GM23338 (cell line): ENCODE measurements around the gene SCO2. TPM values are rescaled to one million over a fixed set of nuclear protein-coding genes. Genes with fewer than 3 reads are reported as not detected.

Experiments
- ATAC-seq: fragments of 200-7000 bp; cut with Tn5 transposase; 3 replicates; pipeline ENCODE4 v1.9.1; 2020
- DNase-seq: peaks from one replicate; pipeline ENCODE4 v3.0.0-alpha.2; 2015; ENCODE audit warnings: low spot score
- H2AFZ ChIP-seq: fragments of 200-600 bp; sonication (generic); 2 replicates; pipeline ENCODE4 v1.8.0; 2016; ENCODE audit warnings: antibody characterized with exemption, mild to moderate bottlenecking, moderate library complexity
- H3F3A ChIP-seq: fragments of 200-600 bp; sonication (generic); replicated peaks from 2 replicates; pipeline ENCODE4 v1.8.0; 2017; ENCODE audit warnings: antibody characterized with exemption, mixed run types, low read depth
- H3K27ac ChIP-seq: fragments of 200-600 bp; sonication (generic); 2 replicates; pipeline ENCODE4 v1.6.1; 2016; ENCODE audit warnings: low read depth
- H3K27me3 ChIP-seq: fragments of 200-600 bp; sonication (generic); 2 replicates; pipeline ENCODE4 v1.8.0; 2016; ENCODE audit warnings: mild to moderate bottlenecking, mixed run types, moderate library complexity; ENCODE audit not compliant: insufficient read depth
- H3K36me3 ChIP-seq: fragments of 200-600 bp; sonication (generic); 2 replicates; pipeline ENCODE4 v1.8.0; 2016; ENCODE audit warnings: mild to moderate bottlenecking; ENCODE audit not compliant: insufficient read depth
- H3K4me1 ChIP-seq: fragments of 200-600 bp; sonication (generic); 2 replicates; pipeline ENCODE4 v1.8.0; 2016; ENCODE audit warnings: mild to moderate bottlenecking, moderate library complexity; ENCODE audit not compliant: insufficient read depth
- H3K4me2 ChIP-seq: fragments of 200-600 bp; sonication (generic); 2 replicates; pipeline ENCODE4 v1.7.1; 2017; ENCODE audit warnings: mixed run types
- H3K4me3 ChIP-seq: fragments of 200-600 bp; sonication (generic); 2 replicates; pipeline ENCODE4 v1.6.1; 2016; ENCODE audit warnings: mixed run types
- H3K79me2 ChIP-seq: fragments of 200-600 bp; sonication (generic); replicated peaks from 2 replicates; pipeline ENCODE4 v1.8.0; 2017; ENCODE audit warnings: mild to moderate bottlenecking; ENCODE audit not compliant: insufficient read depth
- H3K9me2 ChIP-seq: fragments of 200-600 bp; sonication (generic); 2 replicates; pipeline ENCODE4 v1.8.0; 2017; ENCODE audit not compliant: insufficient read depth
- H4K20me1 ChIP-seq: fragments of 200-600 bp; sonication (generic); replicated peaks from 2 replicates; pipeline ENCODE4 v1.8.0; 2017; ENCODE audit warnings: mild to moderate bottlenecking; ENCODE audit not compliant: insufficient read depth
- H3K27ac Mint-ChIP-seq: 2 replicates; pipeline ENCODE4 v1.8.0; 2020; ENCODE audit warnings: inconsistent platforms, mild to moderate bottlenecking, moderate library complexity, mixed read lengths
- H3K27me3 Mint-ChIP-seq: 3 replicates; pipeline ENCODE4 v1.8.0; 2022; ENCODE audit warnings: low read depth, mild to moderate bottlenecking, moderate library complexity, mixed read lengths, inconsistent platforms; ENCODE audit not compliant: insufficient read depth, poor library complexity
- H3K36me3 Mint-ChIP-seq: 3 replicates; pipeline ENCODE4 v1.8.0; 2021; ENCODE audit warnings: low read depth, mild to moderate bottlenecking, inconsistent platforms, moderate library complexity, mixed read lengths
- H3K4me1 Mint-ChIP-seq: 3 replicates; pipeline ENCODE4 v1.8.0; 2020; ENCODE audit warnings: mild to moderate bottlenecking, inconsistent platforms, mixed read lengths
- H3K4me3 Mint-ChIP-seq: 3 replicates; pipeline ENCODE4 v1.8.0; 2021; ENCODE audit warnings: moderate library complexity, mild to moderate bottlenecking, inconsistent platforms, mixed read lengths
- H3K9me3 Mint-ChIP-seq: 3 replicates; pipeline ENCODE4 v1.8.0; 2020; ENCODE audit warnings: moderate library complexity, mild to moderate bottlenecking, inconsistent platforms, mixed read lengths
- CREB1 ChIP-seq: fragments of 250-450 bp; sonication (Bioruptor Pico); IDR thresholded peaks from 2 replicates; pipeline ENCODE4 v1.5.0; 2020; ENCODE audit warnings: low read depth, mild to moderate bottlenecking, moderate library complexity
- CTCF ChIP-seq, 2 experiments: fragments of 200-600 bp in 1 of 2; sonication (generic) in 1 of 2; conservative IDR thresholded peaks; 2 replicates each; pipeline versions ENCODE4 v1.5.1 to v1.6.1; 2016 to 2017; ENCODE audit warnings: antibody characterized with exemption in 2 of 2, low read depth in 2 of 2, mild to moderate bottlenecking in 2 of 2, moderate library complexity in 1 of 2
- ETS1 ChIP-seq: IDR thresholded peaks from 2 replicates; pipeline ENCODE4 v1.6.1; 2016; ENCODE audit warnings: antibody characterized with exemption
- EZH2phosphoT487 ChIP-seq: fragments of 200-600 bp; sonication (generic); IDR thresholded peaks from one replicate; pipeline ENCODE4 v1.8.1; 2018; ENCODE audit warnings: antibody characterized with exemption; ENCODE audit not compliant: unreplicated experiment
- JUNB ChIP-seq: IDR thresholded peaks from one replicate; pipeline ENCODE4 v1.6.1; 2016; ENCODE audit warnings: antibody characterized with exemption; ENCODE audit not compliant: unreplicated experiment
- NANOG ChIP-seq: IDR thresholded peaks from 2 replicates; pipeline ENCODE4 v1.6.1; 2016; ENCODE audit warnings: antibody characterized with exemption, borderline replicate concordance
- POLR2AphosphoS5 ChIP-seq: IDR thresholded peaks from 2 replicates; pipeline ENCODE4 v1.6.1; 2016; ENCODE audit warnings: antibody characterized with exemption, low read depth
- REST ChIP-seq: IDR thresholded peaks from one replicate; pipeline ENCODE4 v1.6.1; 2018; ENCODE audit warnings: antibody characterized with exemption; ENCODE audit not compliant: unreplicated experiment
- STAT1 ChIP-seq: IDR thresholded peaks from one replicate; pipeline ENCODE4 v1.6.1; 2016; ENCODE audit warnings: antibody characterized with exemption; ENCODE audit not compliant: unreplicated experiment
- ZNF114 ChIP-seq: fragments of 250-450 bp; sonication (Bioruptor Pico); IDR thresholded peaks from 2 replicates; pipeline ENCODE4 v1.5.0; 2020; ENCODE audit warnings: mild to moderate bottlenecking, moderate library complexity
- ZNF331 ChIP-seq: fragments of 250-450 bp; sonication (Bioruptor Pico); IDR thresholded peaks from 2 replicates; pipeline ENCODE4 v1.5.0; 2020; ENCODE audit warnings: low read depth, mild to moderate bottlenecking, moderate library complexity
- ZNF462 ChIP-seq: fragments of 250-450 bp; sonication (Bioruptor Pico); IDR thresholded peaks from 2 replicates; pipeline ENCODE4 v1.5.0; 2020; ENCODE audit warnings: mild to moderate bottlenecking, moderate library complexity
- polyA plus RNA-seq: library from polyadenylated mRNA; unstranded; fragments of >200 nt; fragmentation: Nextera tagmentation; extraction: Ambion mirVana; gene quantifications from 2 replicates; pipeline ENCODE4 v1.2.1, GENCODE V29; 2016
- total RNA-seq: library from RNA; depleted of rRNA; stranded (reverse); fragments of >200 nt; shearing (Covaris generic); gene quantifications from 2 replicates; pipeline ENCODE4 v1.2.3, GENCODE V29; 2014

SCO2 gene
- total and polyA plus RNA-seq, 2 experiments from 2014 or later = 2.6 to 4.9 TPM

GRCh38 chr22:50567721-50568252, 42.4 kb upstream of the SCO2 start (continued):
- TF ChIP-seq REST (no peak), NANOG (no peak), POLR2AphosphoS5 (no peak), ZNF331 (no peak), CREB1 (no peak)

- H3K27me3 Mint-ChIP-seq = peaks cover 32% of the 10 kb centered on the region
- no peaks in the 10 kb centered on the region for H3K36me3 ChIP-seq
- H3K36me3 Mint-ChIP-seq = peaks cover 11% of the 10 kb centered on the region; the same call in 2 of the 3 replicates
- H3K27ac Mint-ChIP-seq = no peak overlapping the region
- no peaks in the 10 kb centered on the region for H4K20me1 ChIP-seq
- no peaks in the 10 kb centered on the region for H3K9me3 Mint-ChIP-seq
- H3K4me1 Mint-ChIP-seq = peaks cover 6% of the 10 kb centered on the region; the same call in 2 of the 3 replicates
- ATAC-seq = no peak
- DNase-seq = no peak
- no peaks in the 10 kb centered on the region for H3K79me2 ChIP-seq
- no peaks in the 10 kb centered on the region for H3K9me2 ChIP-seq
- H3F3A ChIP-seq = 0 out of 2 replicates have a peak, but pooled peaks cover 3% of the 10 kb centered on the region
- no peak overlapping the region for H3K27ac ChIP-seq
- peak overlapping the region; percentile 23; the same call in 1 of the 3 replicates for H3K4me3 Mint-ChIP-seq
- no peaks in the 10 kb centered on the region for H3K4me1 ChIP-seq
- no peak overlapping the region for H3K4me2 ChIP-seq
- peaks cover 20% of the 10 kb centered on the region for H3K27me3 ChIP-seq
- H3K4me3 ChIP-seq = no peak overlapping the region
- H2AFZ ChIP-seq = no peak overlapping the region
- no peak for TF ChIP-seq ETS1
- no peak for TF ChIP-seq CREB1
- TF ChIP-seq STAT1 = no peak
- TF ChIP-seq ZNF331 = no peak
- TF ChIP-seq ZNF114 = no peak
- no peak for TF ChIP-seq JUNB
- no peak for TF ChIP-seq NANOG
- TF ChIP-seq EZH2phosphoT487 = no peak
- TF ChIP-seq ZNF462 (CRISPR knock-in tag) = no peak
- TF ChIP-seq CTCF (conservative IDR thresholded peaks at IDR 0.05; ENCODE audit: low read depth in 2 of 2) = no peak
- no peak for TF ChIP-seq POLR2AphosphoS5
Measured at GRCh38 chr22:50564289-50564688, 38.9 kb upstream of the SCO2 start.
